GM18909 (cell line): ENCODE measurements around the gene BAZ1B.
"Not testable (repeated sequence)": the region's sequence is repeated elsewhere in the genome, so short reads cannot be mapped to it uniquely, and the experiment has no call there.

ENCODE experiments used
- ATAC-seq: cut with Tn5 transposase; IDR thresholded peaks from one replicate; pipeline ENCODE4 v1.9.1; 2021; ENCODE audit warnings: mild to moderate bottlenecking; ENCODE audit not compliant: unreplicated experiment, poor library complexity

BAZ1B gene

DNA sequence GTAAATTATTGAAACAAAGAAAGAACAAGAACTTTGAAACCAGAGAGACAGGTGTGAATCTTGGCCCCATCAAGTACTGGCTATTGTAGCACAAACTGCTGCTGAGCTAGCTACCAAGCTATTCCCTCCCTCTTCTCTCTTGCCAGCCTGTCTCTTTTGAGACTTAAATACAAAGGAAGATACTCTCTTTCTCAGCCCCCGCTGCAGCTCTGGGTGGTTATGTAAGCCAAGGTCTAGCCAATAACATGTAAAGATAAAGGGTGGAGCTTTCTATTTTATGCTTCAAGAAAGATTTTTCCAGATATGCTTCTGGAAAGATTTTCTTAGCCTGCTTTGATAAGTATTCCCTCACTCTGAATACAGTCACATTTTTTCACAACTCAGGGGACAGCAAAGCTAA lies 17.2 kb downstream of the BAZ1B start:
- no peak for ATAC-seq

- no peak for ATAC-seq
Observed at GRCh38 chr7:73504017-73504416, 18.1 kb downstream of the BAZ1B start.

GRCh38 chr7:73503229-73503628 lies 18.9 kb downstream of the BAZ1B start:
- ATAC-seq = no peak

- no peak for ATAC-seq
Observed at GRCh38 chr7:73496626-73497025, 25.5 kb downstream of the BAZ1B start.

- not testable (repeated sequence) for ATAC-seq
Observed at GRCh38 chr7:73495507-73495906, 26.6 kb downstream of the BAZ1B start.

GRCh38 chr7:73489976-73490375 lies 32.1 kb downstream of the BAZ1B start:
- ATAC-seq = no peak

DNA sequence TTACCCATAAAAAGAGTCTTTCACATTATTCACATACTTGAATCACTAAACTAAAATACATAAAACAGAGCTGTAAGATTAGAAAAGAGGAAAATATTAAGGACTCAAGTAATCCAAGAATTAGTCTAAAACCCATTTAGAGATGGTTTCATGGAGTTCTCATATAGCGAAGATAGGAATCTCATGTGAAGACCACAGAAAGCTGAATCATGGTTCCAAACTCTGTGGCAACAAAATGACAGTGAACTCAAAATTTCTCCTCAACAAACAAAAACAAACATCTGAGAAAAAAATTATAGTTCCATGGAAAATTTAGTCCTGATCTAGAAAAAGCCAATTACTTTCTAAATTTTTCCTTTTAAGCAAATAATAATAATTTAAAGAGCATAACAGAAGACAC lies 34.6 kb downstream of the BAZ1B start:
- no peak for ATAC-seq

GRCh38 chr7:73483171-73483570 lies 38.9 kb downstream of the BAZ1B start:
- ATAC-seq = no peak

- no peak for ATAC-seq
Observed at GRCh38 chr7:73482746-73483145, 39.3 kb downstream of the BAZ1B start.

- not testable (repeated sequence) for ATAC-seq
Observed at GRCh38 chr7:73481521-73481920, 40.6 kb downstream of the BAZ1B start.

DNA sequence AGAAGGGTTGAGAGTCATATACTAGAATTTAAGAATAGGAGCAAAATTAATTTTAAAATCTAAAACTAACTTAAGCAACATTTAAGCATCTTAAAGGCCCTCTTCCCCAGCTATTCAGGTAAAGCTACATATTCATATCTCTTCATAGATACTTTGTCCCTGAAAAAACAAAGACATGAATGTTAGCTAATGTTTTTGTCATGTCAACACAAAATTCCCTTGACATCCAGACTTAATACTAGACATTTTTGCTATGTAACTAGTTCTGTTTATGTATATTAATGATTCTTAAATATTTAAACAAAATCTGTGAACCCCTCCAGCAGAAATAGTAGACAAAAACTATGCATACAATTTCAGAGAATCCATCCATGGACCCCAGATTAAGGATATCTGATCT lies 43.5 kb downstream of the BAZ1B start:
- no peak for ATAC-seq

DNA sequence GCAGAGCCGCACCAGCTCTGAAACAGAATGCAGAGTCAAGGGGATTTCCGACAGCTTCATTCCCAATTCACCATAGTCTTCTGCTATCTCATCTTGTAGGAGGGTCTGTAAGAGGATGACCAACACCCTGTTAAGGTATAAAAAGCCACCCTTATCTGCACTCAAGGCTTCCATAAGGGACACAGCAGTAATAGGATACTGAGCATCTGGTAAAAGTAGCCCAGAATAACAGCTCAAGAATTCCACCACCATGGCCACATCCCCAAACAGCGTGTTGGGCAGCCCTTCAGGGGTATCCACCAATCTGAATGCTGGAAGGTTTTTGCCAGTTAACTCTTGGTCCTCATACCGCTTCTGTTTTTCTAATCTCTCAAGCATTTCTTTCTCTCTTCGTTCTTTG lies 44.7 kb downstream of the BAZ1B start:
- ATAC-seq = no peak

DNA sequence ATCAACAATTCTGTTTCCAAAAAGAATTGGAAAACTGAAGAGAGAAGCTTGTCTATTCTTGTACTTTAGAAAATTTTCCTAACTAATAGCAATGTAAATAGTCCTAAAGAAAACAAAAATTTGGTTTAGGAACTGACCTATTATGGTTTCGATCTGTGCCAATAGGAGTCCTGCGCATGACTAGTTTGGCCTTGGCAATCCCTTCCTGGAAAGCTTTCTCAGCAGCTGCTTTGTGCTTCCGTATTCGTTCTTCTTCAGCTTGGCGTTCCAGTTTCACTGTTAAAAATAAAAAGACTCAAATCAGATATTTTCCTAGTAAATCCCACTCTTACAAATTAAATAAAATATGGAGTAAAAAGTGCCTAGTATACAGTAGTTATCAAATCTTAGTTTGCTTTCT lies 51.9 kb downstream of the BAZ1B start:
- ATAC-seq = no peak

- not testable (repeated sequence) for ATAC-seq
Observed at GRCh38 chr7:73467046-73467445, 55.0 kb downstream of the BAZ1B start.

- no peak for ATAC-seq
Observed at GRCh38 chr7:73466112-73466511, 56.0 kb downstream of the BAZ1B start.

DNA sequence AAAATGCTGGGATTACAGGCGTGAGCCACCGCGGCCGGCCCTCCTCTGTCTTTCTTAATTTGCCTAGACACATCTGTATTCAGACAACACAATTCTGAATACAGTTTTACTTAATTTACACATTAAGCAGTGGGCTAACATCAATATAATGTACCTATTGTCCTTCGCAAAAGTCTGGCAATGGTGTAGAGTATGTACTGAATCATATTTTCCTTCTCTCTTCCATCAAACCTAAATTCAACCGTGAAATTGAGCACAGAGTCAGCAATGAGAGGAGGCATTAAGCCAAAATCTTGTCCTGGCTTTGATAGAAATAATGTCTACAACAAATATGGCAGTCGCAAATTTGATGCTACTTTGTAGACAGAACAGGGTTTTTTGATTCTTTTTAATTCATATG lies 58.1 kb downstream of the BAZ1B start:
- no peak for ATAC-seq

DNA sequence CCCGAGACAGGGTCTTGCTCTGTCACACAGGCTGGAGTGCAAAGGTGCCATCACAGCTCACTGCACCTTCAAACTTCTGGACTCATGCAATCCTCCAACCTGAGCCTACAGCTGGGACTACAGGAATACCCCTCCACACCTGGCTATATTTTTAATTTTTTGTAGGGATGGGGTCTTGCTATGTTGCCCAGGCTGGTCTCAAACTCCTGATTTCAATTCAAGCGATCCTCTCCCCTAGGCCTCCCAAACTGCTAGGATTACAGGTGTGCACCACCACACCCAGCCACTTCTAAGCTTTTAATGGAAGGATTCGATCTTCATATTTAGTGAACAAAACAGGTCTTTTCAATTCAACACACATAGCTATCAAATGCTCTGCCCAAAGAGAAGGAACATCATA lies 58.8 kb downstream of the BAZ1B start:
- ATAC-seq = no peak

DNA sequence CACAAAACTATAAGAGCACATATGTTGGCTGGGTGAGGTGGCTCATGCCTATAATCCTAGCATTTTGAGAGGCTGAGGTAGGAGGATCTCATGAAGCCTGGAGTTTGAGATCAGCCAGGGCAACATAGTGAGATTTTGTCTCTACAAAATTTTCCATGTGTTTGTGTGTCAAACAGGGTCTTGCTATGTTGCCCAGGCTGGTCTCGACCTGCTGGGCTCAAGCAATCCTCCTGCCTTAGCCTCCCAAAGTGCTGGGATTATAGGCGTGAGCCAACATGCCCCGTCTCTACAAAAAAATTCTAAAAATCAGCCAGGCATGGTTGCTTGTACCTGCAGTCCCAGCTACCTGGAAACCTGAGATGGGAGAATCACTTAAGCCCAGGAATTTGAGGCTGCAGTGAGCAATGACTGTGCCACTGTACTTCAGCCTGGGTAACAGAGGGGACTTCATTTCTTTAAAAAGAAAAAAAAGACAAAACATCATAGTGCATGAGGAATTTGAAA lies 60.3 kb downstream of the BAZ1B start:
- ATAC-seq = no peak

- ATAC-seq = no peak
Observed at GRCh38 chr7:73454424-73454823, 67.7 kb downstream of the BAZ1B start.

GRCh38 chr7:73452999-73453635 lies 69.0 kb downstream of the BAZ1B start:
- no peak for ATAC-seq

DNA sequence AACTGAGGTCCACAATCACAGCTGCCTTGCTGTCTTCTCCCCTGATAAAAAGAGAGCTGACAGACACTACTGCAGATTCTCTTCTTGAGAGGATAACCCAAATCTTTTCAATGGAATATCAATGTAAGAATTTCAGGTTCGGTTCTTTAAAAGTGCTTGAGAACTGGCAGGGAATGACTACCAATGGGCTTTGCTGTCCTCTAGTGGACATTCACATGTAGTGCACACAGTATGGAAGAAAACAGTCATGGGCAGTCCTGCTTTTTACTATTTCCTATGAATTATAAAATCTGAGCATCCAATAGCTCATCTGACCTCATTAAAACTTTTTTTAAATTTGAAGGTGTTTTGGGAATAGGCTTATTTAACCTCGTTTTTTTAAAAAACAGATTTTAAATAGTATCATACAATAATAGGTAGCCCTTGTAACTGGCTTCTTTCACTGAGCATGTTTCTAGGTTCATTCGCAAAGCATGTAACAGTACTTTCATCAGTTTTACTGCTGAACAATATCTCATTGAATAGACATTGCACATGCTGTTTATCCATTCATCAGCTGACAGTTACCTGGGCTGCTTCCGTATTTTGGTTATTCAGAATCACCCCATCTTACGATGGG lies 70.2 kb downstream of the BAZ1B start:
- ATAC-seq = no peak

- ATAC-seq = no peak
Observed at GRCh38 chr7:73449422-73449821, 72.7 kb downstream of the BAZ1B start.
